Stimulated activated effector memory CD8-positive, alpha-beta T cell treated with anti-CD3 and anti-CD28 coated beads, Interleukin-12 subunit alpha, Interleukin-12 subunit beta, amount 100 ng/mL, for 72 hours (primary cell): ENCODE results near the gene HTD2.
"Not testable (repeated sequence)": the region's sequence is repeated elsewhere in the genome, so short reads cannot be mapped to it uniquely, and the experiment has no call there.

Experiments
- ATAC-seq: fragments of 150-1000 bp; cut with Tn5 transposase; 2 replicates; pipeline ENCODE4 v1.10.0; 2021
- DNase-seq, 2 donors: peaks; one replicate each; pipeline ENCODE4 v3.0.0; 2021 to 2022; ENCODE audit warnings: low spot score in 2 of 2
- H3K27ac Mint-ChIP-seq: one replicate; pipeline ENCODE4 v1.8.0; 2022; ENCODE audit warnings: mild to moderate bottlenecking, mixed read lengths
- H3K36me3 Mint-ChIP-seq: one replicate; pipeline ENCODE4 v1.8.0; 2022; ENCODE audit warnings: mild to moderate bottlenecking, mixed read lengths
- H3K4me1 Mint-ChIP-seq: one replicate; pipeline ENCODE4 v1.8.0; 2022; ENCODE audit warnings: mixed read lengths
- H3K4me3 Mint-ChIP-seq: one replicate; pipeline ENCODE4 v1.8.0; 2022; ENCODE audit warnings: mild to moderate bottlenecking, mixed read lengths
- H3K9me3 Mint-ChIP-seq: one replicate; pipeline ENCODE4 v1.8.0; 2022; ENCODE audit warnings: mixed read lengths

HTD2 gene

GRCh38 chr3:58305882-58306711, at the start of gene HTD2, which contains the start of gene RPP14:
HTD2 (plus strand) TSS chr3:58306520; CDS start chr3:58317614, 11,094 bp downstream.
RPP14 (plus strand) TSS chr3:58306245; CDS start chr3:58310330, 4,085 bp downstream.
- ATAC-seq (peak; percentile 94), DNase-seq (peak; percentile 98 to 99)
- H3K4me1 Mint-ChIP-seq: peaks cover 34% of the 10 kb centered on the region
- H3K4me3 Mint-ChIP-seq: peak within 1 kb of the TSS; percentile 93
- H3K27ac Mint-ChIP-seq: peak within 1 kb of the TSS; percentile 99
- no peaks in the 10 kb centered on the region for H3K9me3 Mint-ChIP-seq
- peaks cover 50% of the 10 kb centered on the region for H3K36me3 Mint-ChIP-seq

GRCh38 chr3:58258392-58259055, 47.8 kb upstream of the HTD2 start:
- no peak overlapping the region for H3K27ac Mint-ChIP-seq
- no peak overlapping the region for H3K4me3 Mint-ChIP-seq
- peaks cover 12% of the 10 kb centered on the region for H3K36me3 Mint-ChIP-seq
- no peak for ATAC-seq
- no peaks in the 10 kb centered on the region for H3K9me3 Mint-ChIP-seq
- peaks cover 8% of the 10 kb centered on the region for H3K4me1 Mint-ChIP-seq
- DNase-seq: no peak

DNA sequence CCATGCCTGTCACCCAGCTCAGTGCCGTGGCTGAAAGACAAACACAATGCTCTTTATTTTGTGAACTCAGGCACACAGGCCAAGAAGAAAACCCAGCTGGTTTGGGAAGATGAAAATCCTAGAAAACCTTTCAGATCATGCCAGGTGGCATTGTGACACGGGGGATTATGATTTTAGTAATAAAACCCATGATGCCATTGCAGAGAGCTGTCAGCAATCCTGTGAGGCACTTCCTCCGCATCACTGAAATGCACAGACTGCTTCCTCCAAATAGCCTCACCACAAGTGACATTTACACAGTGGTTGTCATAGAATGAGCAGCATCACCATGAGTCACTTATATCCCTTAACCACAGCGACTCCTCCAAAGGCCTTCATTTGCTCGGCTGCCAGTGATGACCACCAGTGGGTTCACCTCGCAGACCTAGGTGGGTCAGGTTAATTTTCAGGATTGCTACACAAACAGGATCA, 46.0 kb upstream of the HTD2 start:
- ATAC-seq (peak; percentile 99), DNase-seq (no peak)
- H3K4me3 Mint-ChIP-seq: no peak overlapping the region
- peaks cover 8% of the 10 kb centered on the region for H3K4me1 Mint-ChIP-seq
- H3K27ac Mint-ChIP-seq: no peak overlapping the region
- peaks cover 12% of the 10 kb centered on the region for H3K36me3 Mint-ChIP-seq
- no peaks in the 10 kb centered on the region for H3K9me3 Mint-ChIP-seq

DNA sequence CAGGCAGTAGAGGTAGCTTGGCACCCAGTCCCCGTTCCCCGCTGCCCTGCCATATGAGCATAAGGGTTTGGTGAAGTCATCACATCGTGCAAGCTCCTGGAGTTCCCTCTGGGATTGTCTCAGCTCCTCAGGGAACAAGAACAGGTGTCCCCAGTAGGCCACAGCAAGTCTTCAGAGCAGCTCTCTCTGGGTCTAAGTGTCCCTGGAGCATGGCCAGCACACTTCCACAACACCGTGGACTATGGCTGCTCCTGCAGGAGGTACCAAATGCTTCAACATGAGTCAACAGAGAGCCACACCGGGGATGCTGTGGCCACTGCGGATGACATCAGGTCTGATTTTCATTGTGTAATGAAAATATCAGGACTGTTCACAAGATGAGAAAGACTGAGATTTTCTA, 45.6 kb upstream of the HTD2 start:
- ATAC-seq: peak; percentile 84
- H3K4me3 Mint-ChIP-seq: no peak overlapping the region
- H3K36me3 Mint-ChIP-seq: peaks cover 12% of the 10 kb centered on the region
- H3K4me1 Mint-ChIP-seq: peaks cover 8% of the 10 kb centered on the region
- H3K9me3 Mint-ChIP-seq: no peaks in the 10 kb centered on the region
- DNase-seq: no peak
- no peak overlapping the region for H3K27ac Mint-ChIP-seq

DNA sequence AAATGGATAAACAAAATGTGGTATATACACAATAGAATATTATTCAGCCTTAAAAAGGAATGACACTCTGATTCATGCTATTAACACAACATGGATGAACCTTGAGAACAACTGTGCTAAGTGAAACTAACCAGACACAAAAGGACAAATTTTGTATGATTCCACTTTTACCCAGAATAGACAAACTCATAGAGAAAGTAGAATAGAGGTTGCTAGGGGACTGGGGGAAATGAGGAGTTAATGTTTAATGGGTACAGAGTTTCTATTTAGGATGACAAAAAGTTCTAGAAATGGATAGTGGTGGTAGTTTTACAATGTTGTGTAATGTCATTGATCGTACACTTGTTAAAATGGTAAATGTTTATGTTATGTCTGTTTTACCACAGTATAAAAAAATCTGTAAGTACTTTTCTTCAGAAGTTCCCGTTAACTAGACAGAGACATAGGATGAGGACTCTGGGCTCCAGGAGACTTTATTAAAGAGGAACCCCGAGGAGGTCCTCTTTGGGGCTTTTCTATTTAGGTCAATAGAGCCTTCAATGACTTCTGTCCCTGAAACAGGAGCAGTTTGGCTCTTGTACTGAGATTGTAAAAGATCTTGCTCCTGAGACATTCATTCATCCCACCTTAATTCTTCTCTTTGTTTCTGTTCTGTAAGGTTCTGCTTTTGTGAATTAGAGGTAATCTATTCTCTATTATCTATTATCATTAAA, 44.2 kb upstream of the HTD2 start:
- peaks cover 8% of the 10 kb centered on the region for H3K4me1 Mint-ChIP-seq
- H3K4me3 Mint-ChIP-seq: no peak overlapping the region
- no peaks in the 10 kb centered on the region for H3K9me3 Mint-ChIP-seq
- peaks cover 10% of the 10 kb centered on the region for H3K36me3 Mint-ChIP-seq
- ATAC-seq (no peak), DNase-seq (no peak)
- no peak overlapping the region for H3K27ac Mint-ChIP-seq

GRCh38 chr3:58266577-58266976, 39.7 kb upstream of the HTD2 start:
- H3K4me1 Mint-ChIP-seq: no peaks in the 10 kb centered on the region
- no peaks in the 10 kb centered on the region for H3K9me3 Mint-ChIP-seq
- no peak overlapping the region for H3K27ac Mint-ChIP-seq
- no peak for ATAC-seq
- DNase-seq: no peak
- H3K4me3 Mint-ChIP-seq: no peak overlapping the region
- no peaks in the 10 kb centered on the region for H3K36me3 Mint-ChIP-seq

GRCh38 chr3:58267543-58267942, 38.8 kb upstream of the HTD2 start:
- not testable (repeated sequence) for H3K36me3 Mint-ChIP-seq, H3K4me1 Mint-ChIP-seq, H3K9me3 Mint-ChIP-seq, H3K4me3 Mint-ChIP-seq, DNase-seq, ATAC-seq
- peak overlapping the region; percentile 69 for H3K27ac Mint-ChIP-seq

- Mint-ChIP-seq H3K4me1 (peaks cover 6% of the 10 kb centered on the region), H3K36me3 (no peaks in the 10 kb centered on the region), H3K4me3 (no peak overlapping the region), H3K27ac (no peak overlapping the region), H3K9me3 (no peaks in the 10 kb centered on the region)
- DNase-seq (no peak), ATAC-seq (no peak)
Measured at GRCh38 chr3:58269356-58269755, 37.0 kb upstream of the HTD2 start.

DNA sequence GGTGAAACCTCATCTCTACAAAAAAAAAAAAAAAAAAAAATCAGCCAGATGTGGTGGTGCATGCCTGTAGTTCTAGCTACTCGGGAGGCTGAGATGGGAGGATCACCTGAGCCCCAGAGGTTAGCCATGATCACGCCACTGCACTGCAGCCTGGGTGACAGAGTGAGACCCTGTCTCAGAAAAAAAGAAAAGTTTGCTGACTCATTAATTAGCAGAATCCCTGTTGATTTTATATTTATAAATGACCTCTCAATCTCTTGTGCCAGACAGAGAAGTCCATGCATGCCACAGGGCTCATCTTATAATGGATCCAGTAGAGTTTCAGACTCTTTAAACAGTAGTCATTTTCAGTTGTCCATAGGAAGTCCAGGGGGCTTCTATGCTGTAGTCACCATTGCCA, 35.8 kb upstream of the HTD2 start:
- Mint-ChIP-seq H3K4me1 (peaks cover 6% of the 10 kb centered on the region), H3K36me3 (no peaks in the 10 kb centered on the region), H3K27ac (no peak overlapping the region), H3K4me3 (no peak overlapping the region), H3K9me3 (no peaks in the 10 kb centered on the region)
- DNase-seq: no peak
- no peak for ATAC-seq

- no peak for DNase-seq
- ATAC-seq: peak; percentile 70
- peaks cover 6% of the 10 kb centered on the region for H3K4me1 Mint-ChIP-seq
- H3K27ac Mint-ChIP-seq: no peak overlapping the region
- no peaks in the 10 kb centered on the region for H3K36me3 Mint-ChIP-seq
- H3K9me3 Mint-ChIP-seq: no peaks in the 10 kb centered on the region
- H3K4me3 Mint-ChIP-seq: no peak overlapping the region
Measured at GRCh38 chr3:58271901-58272501, 34.3 kb upstream of the HTD2 start.

DNA sequence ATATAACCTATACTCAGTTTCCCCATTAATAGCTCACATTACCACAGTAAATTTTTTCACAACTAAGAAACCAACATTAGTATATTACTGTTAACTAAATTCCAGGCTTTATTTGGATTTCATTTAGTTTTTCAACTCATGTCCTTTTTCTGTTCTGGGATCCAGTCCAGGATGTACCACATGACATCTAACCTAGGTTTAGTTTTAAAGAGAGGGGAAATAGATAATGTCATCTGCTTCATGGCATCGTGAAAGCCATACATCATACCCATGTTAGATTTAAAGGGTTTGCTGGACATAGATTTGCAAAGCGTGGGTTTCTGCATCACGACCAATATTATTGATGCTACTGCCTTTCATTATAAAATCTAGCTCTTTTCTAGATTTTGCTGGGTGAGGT, 33.4 kb upstream of the HTD2 start:
- ATAC-seq: no peak
- DNase-seq: no peak
- H3K27ac Mint-ChIP-seq: no peak overlapping the region
- no peak overlapping the region for H3K4me3 Mint-ChIP-seq
- peaks cover 6% of the 10 kb centered on the region for H3K4me1 Mint-ChIP-seq
- H3K9me3 Mint-ChIP-seq: no peaks in the 10 kb centered on the region
- no peaks in the 10 kb centered on the region for H3K36me3 Mint-ChIP-seq

DNA sequence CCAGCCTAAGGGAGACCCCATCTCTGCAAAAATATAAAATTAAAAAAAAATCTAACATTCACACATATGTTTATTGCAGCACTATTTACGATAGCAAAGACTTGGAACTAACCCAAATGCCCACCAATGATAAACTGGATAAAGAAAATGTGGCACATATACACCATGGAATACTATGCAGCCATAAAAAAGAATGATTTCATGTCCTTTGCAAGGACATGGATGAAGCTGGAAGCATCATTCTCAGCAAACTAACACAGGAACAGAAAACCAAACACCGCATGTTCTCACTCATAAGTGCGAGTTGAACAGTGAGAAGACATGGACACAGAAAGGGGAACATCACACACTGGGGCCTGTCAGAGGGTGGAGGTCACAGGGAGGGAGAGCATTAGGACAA, 33.0 kb upstream of the HTD2 start:
- H3K27ac Mint-ChIP-seq, H3K9me3 Mint-ChIP-seq, H3K4me3 Mint-ChIP-seq, ATAC-seq, H3K36me3 Mint-ChIP-seq, H3K4me1 Mint-ChIP-seq, DNase-seq: not testable (repeated sequence)

- H3K4me1 Mint-ChIP-seq: peaks cover 6% of the 10 kb centered on the region
- H3K9me3 Mint-ChIP-seq: no peaks in the 10 kb centered on the region
- ATAC-seq (no peak), DNase-seq (no peak)
- H3K27ac Mint-ChIP-seq: no peak overlapping the region
- no peaks in the 10 kb centered on the region for H3K36me3 Mint-ChIP-seq
- no peak overlapping the region for H3K4me3 Mint-ChIP-seq
Measured at GRCh38 chr3:58274027-58274614, 32.2 kb upstream of the HTD2 start.

GRCh38 chr3:58281069-58281468, 25.3 kb upstream of the HTD2 start:
- Mint-ChIP-seq H3K36me3 (peaks cover 11% of the 10 kb centered on the region), H3K4me3 (no peak overlapping the region), H3K9me3 (no peaks in the 10 kb centered on the region), H3K4me1 (no peaks in the 10 kb centered on the region), H3K27ac (no peak overlapping the region)
- DNase-seq (no peak), ATAC-seq (no peak)

DNA sequence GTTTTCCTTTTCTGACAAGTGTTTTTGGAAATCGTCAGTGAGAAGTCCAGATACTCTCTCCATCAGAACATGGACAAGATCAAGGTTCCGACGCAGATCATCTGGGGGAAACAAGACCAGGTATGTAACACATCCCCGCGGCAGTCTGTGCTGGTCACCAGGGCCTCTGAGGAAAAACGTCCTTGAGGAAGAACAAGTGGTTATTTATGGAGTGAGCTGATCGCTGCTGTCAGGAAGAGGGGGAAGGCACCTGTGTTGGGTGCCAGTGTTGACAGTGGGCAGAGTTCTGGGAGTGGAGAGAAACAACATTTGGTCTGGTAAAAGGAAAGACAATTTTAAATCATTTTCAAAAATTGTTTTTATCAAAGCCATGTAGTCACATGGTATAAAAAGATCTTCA, 21.0 kb upstream of the HTD2 start:
- Mint-ChIP-seq H3K4me3 (no peak overlapping the region), H3K9me3 (no peaks in the 10 kb centered on the region), H3K27ac (no peak overlapping the region), H3K4me1 (no peaks in the 10 kb centered on the region), H3K36me3 (peaks cover 16% of the 10 kb centered on the region)
- ATAC-seq (no peak), DNase-seq (no peak)
